Adrenal gland (tissue), 5 donors: ENCODE measurements around the gene SIRT6.

Source experiments
- CTCF ChIP-seq, 6 experiments: fragments of 450-650 bp in 4 of 6; fragments of 200-600 bp in 2 of 6; sonication (generic) in 1 of 6; IDR thresholded peaks; 1 replicate in 5 of 6; 2 replicates in 1 of 6; pipeline versions ENCODE4 v1.5.1 to v1.8.0; 2016 to 2021; ENCODE audit warnings: antibody characterized with exemption in 6 of 6, mild to moderate bottlenecking in 2 of 6, moderate library complexity in 1 of 6
- POLR2A ChIP-seq, 2 donors: fragments of 450-650 bp; IDR thresholded peaks; one replicate each; pipeline ENCODE4 v1.6.1; 2017; ENCODE audit warnings: antibody characterized with exemption in 2 of 2, mild to moderate bottlenecking in 2 of 2, moderate library complexity in 1 of 2
- donor health status: DM: no; HTN: no; CAD: no.

- TF ChIP-seq CTCF (IDR thresholded peaks at IDR 0.05), result no peak
- no peak for TF ChIP-seq POLR2A (IDR thresholded peaks at IDR 0.05)
Measured at GRCh38 chr19:4220188-4220587, 37.8 kb upstream of the SIRT6 start.
